ENCODE measurements around the gene LIME1. TPM values are rescaled to one million over a fixed set of nuclear protein-coding genes. Genes with fewer than 3 reads are reported as not detected.

Gene LIME1
- total and polyA plus RNA-seq, 10 of the 15 experiments (the other 5 are each of a cell fraction or from before 2014, with no cell fraction given) = 0.35 to 154 (median 49.9) TPM

DNA sequence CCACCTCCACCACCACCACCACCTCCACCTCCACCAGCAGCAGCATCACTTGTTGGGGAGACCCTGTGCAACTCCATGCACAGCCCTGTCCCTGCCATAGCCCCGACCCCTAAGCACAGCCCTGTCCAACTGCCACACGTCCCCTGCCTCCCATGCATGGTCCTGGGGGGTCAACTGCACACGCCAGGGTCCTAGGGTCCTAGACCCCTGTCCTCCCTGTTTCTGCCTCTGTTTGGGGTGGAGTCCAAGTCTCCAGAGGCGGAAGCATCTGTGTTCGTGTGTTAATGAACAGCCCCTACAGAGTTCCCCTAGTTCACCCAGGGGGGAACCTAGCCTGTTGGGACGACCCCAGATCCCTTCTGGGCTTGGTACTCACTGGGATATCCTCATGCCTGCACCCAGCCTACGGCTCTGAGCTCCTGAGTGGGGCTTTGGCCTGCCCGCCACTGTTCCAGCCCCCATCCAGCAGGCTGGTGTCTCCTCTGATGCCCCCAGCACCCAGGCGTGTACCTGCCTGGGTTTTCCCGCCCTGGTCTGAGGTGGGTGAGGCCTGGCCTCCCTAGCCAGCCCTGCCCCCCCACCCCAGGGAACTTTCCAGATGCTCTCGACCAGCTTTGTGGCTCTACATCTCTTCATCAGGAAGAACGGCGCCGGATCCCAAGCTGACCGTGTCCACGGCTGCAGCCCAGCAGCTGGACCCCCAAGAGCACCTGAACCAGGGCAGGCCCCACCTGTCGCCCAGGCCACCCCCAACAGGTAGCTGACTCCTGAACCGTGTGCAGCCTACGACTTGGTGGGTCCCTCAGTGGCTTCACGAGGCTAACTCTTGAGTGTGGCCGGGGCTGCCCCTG is 42.5 kb upstream of the LIME1 start:
- ChIA-PET SMC1A (ENCODE audit: uncharacterized antibody, unreplicated experiment) (no interaction called here), POLR2A (interaction anchor here (0.6 kb wide), 1 partner anchor 299 kb away, joined by 3 read pairs; no protein-coding TSS in a partner anchor), RAD21 (ENCODE audit: unreplicated experiment) (interaction anchor here (0.6 kb wide), 1 partner anchor 363 kb away, joined by 6 read pairs; no protein-coding TSS in a partner anchor), CTCF (interaction anchor here (0.5 kb wide), 1 partner anchor 76 kb away, joined by 5 read pairs; no protein-coding TSS in a partner anchor)
- Histone ChIP-seq H3K4me2 (ENCODE audit: control insufficient read depth, insufficient read depth) (no peak overlapping the region), H3K9me3 (replicated peaks; ENCODE audit: control insufficient read depth, insufficient read depth, low read length) (no peaks in the 10 kb centered on the region), H3K27ac (ENCODE audit: control insufficient read depth, insufficient read depth) (no peak overlapping the region), H3K9ac (ENCODE audit: control insufficient read depth, insufficient read depth, low read length) (no peak overlapping the region), H2AFZ (ENCODE audit: control insufficient read depth, low read depth, low read length) (no peak overlapping the region), H3K4me3 (no peak overlapping the region), H3K27me3 (replicated peaks in 1 of 2; ENCODE audit: control insufficient read depth in 2 of 2, insufficient read depth in 2 of 2, low read length in 1 of 2) (no peaks in the 10 kb centered on the region), H4K20me1 (ENCODE audit: control insufficient read depth, insufficient read depth) (no peaks in the 10 kb centered on the region), H3K4me1 (ENCODE audit: control insufficient read depth, insufficient read depth, low read length) (peaks cover 8% of the 10 kb centered on the region), H3K79me2 (ENCODE audit: control insufficient read depth, insufficient read depth, low read length) (no peaks in the 10 kb centered on the region), H3K36me3 (ENCODE audit: control insufficient read depth in 2 of 2, insufficient read depth in 2 of 2, low read length in 1 of 2) (no peaks in the 10 kb centered on the region)
- TF ChIP-seq POLR2A (IDR thresholded peaks at IDR 0.05; ENCODE audit: low read depth, low read length) (peak; percentile 64), MTA3 (IDR thresholded peaks at IDR 0.05; ENCODE audit: borderline replicate concordance, low read length) (peak; percentile 18; the same call in 1 of the 2 replicates), CREB1 (IDR thresholded peaks at IDR 0.05; ENCODE audit: low read depth) (no peak), ZBED1 (IDR thresholded peaks at IDR 0.05; ENCODE audit: borderline replicate concordance) (no peak), CREM (IDR thresholded peaks at IDR 0.05; ENCODE audit: low read depth) (no peak)
- no peak for FAIRE-seq
- WGBS (ENCODE audit: insufficient coverage, insufficient replicate concordance, low lambda C conversion rate, missing lambda C conversion rate) = 86% methylated on average over 20 of the region's 21 CpGs
- no peak for ATAC-seq
- no peak for DNase-seq (ENCODE audit: low read depth, low spot score)
- intact Hi-C loops (cut with micrococcal nuclease; ENCODE audit: unreplicated experiment) = no loop called here
- in situ Hi-C loops (cut with MboI) = no loop called here
- no TSS peak for BruUV-seq (replicated peaks)

DNA sequence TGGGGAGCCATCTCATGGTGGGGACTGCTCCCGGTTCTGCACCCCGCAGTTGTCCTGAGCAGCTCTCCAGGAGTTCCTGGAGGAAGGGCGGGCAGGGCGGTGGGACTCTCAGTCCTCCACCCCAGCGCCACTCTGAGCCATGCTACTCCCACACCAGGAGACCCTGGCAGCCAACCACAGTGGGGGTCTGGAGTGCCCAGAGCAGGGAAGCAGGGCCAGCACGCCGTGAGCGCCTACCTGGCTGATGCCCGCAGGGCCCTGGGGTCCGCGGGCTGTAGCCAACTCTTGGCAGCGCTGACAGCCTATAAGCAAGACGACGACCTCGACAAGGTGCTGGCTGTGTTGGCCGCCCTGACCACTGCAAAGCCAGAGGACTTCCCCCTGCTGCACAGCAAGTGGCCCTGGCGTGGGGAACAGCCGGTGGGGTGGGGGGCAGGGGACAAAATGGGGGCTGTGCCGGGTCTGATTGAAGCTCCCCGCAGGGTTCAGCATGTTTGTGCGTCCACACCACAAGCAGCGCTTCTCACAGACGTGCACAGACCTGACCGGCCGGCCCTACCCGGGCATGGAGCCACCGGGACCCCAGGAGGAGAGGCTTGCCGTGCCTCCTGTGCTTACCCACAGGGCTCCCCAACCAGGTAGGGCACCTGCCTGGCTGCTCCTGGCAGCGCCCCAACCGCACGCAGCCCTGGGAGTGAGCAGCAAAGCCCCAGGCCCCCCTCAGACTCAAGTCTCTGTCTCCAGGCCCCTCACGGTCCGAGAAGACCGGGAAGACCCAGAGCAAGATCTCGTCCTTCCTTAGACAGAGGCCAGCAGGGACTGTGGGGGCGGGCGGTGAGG is 41.7 kb upstream of the LIME1 start:
- Histone ChIP-seq H3K4me1 (ENCODE audit: control insufficient read depth, insufficient read depth, low read length) (peaks cover 16% of the 10 kb centered on the region), H3K4me3 (no peak overlapping the region), H3K27me3 (replicated peaks in 1 of 2; ENCODE audit: control insufficient read depth in 2 of 2, insufficient read depth in 2 of 2, low read length in 1 of 2) (no peaks in the 10 kb centered on the region), H3K9me3 (replicated peaks; ENCODE audit: control insufficient read depth, insufficient read depth, low read length) (no peaks in the 10 kb centered on the region), H2AFZ (ENCODE audit: control insufficient read depth, low read depth, low read length) (no peak overlapping the region), H3K79me2 (ENCODE audit: control insufficient read depth, insufficient read depth, low read length) (no peaks in the 10 kb centered on the region), H3K9ac (ENCODE audit: control insufficient read depth, insufficient read depth, low read length) (no peak overlapping the region), H4K20me1 (ENCODE audit: control insufficient read depth, insufficient read depth) (no peaks in the 10 kb centered on the region), H3K36me3 (ENCODE audit: control insufficient read depth in 2 of 2, insufficient read depth in 2 of 2, low read length in 1 of 2) (no peaks in the 10 kb centered on the region), H3K4me2 (ENCODE audit: control insufficient read depth, insufficient read depth) (no peak overlapping the region), H3K27ac (ENCODE audit: control insufficient read depth, insufficient read depth) (no peak overlapping the region)
- no peak for TF ChIP-seq PAX5 (IDR thresholded peaks at IDR 0.05; ENCODE audit: borderline replicate concordance, low read depth, low read length)
- TF ChIP-seq POLR2A (IDR thresholded peaks at IDR 0.05; ENCODE audit: low read depth, low read length) = peak; percentile 42
- no TSS peak for BruUV-seq (replicated peaks)
- no peak for DNase-seq (ENCODE audit: low read depth, low spot score)
- ChIA-PET RAD21 (ENCODE audit: unreplicated experiment) (interaction anchor here (0.6 kb wide), 1 partner anchor 362 kb away, joined by 6 read pairs; no protein-coding TSS in a partner anchor), POLR2A (interaction anchor here (0.6 kb wide), 1 partner anchor 300 kb away, joined by 3 read pairs; no protein-coding TSS in a partner anchor), CTCF (no interaction called here), SMC1A (ENCODE audit: uncharacterized antibody, unreplicated experiment) (no interaction called here)
- no peak for ATAC-seq
- in situ Hi-C loops (cut with MboI) (no loop called here), intact Hi-C loops (cut with micrococcal nuclease; ENCODE audit: unreplicated experiment) (no loop called here)
- FAIRE-seq = no peak
- 90% methylated on average over 35 of the region's 37 CpGs for WGBS (ENCODE audit: insufficient coverage, insufficient replicate concordance, low lambda C conversion rate, missing lambda C conversion rate)

Measured in GM12878 (cell line).